GM12891 (cell line): ENCODE measurements around the gene MAPKAPK5.
"Not testable (repeated sequence)": the region's sequence is repeated elsewhere in the genome, so short reads cannot be mapped to it uniquely, and the experiment has no call there.

Source experiments
- PAX5 ChIP-seq: IDR thresholded peaks from 2 replicates; pipeline ENCODE4 v1.6.1; 2011; ENCODE audit warnings: low read length, moderate library complexity, mild to moderate bottlenecking; ENCODE audit not compliant: insufficient read depth, severe bottlenecking
- POLR2A ChIP-seq: IDR thresholded peaks from 2 replicates; pipeline ENCODE4 v1.6.1; 2011; ENCODE audit warnings: low read depth, low read length, control low read depth
- POLR2AphosphoS5 ChIP-seq: IDR thresholded peaks from 2 replicates; pipeline ENCODE4 v1.6.1; 2011; ENCODE audit warnings: low read depth, low read length, control low read depth
- SPI1 ChIP-seq: IDR thresholded peaks from 2 replicates; pipeline ENCODE4 v1.6.1; 2011; ENCODE audit warnings: low read depth, low read length, control low read depth
- TAF1 ChIP-seq: IDR thresholded peaks from 2 replicates; pipeline ENCODE4 v1.6.1; 2011; ENCODE audit warnings: low read depth, low read length, control low read depth

- TF ChIP-seq POLR2AphosphoS5, POLR2A, TAF1, PAX5, SPI1: not testable (repeated sequence)
These were observed 12.4 kb upstream of the MAPKAPK5 start for GRCh38 chr12:111829635-111830034.
